Astrocyte (in vitro differentiated cells and primary cell): ENCODE results near the gene CD101.

Experiments used
- EZH2 ChIP-seq: IDR thresholded peaks from 2 replicates; pipeline ENCODE4 v1.6.1; 2012; ENCODE audit warnings: mild to moderate bottlenecking, low read length, inconsistent platforms; ENCODE audit not compliant: insufficient read depth
- TF ChIP-seq, protein P1 (sequence below): IDR thresholded peaks from 2 replicates; pipeline ENCODE4 v1.5.1; 2011; ENCODE audit warnings: low read depth, mild to moderate bottlenecking, inconsistent platforms, low read length, moderate library complexity; ENCODE audit not compliant: insufficient read depth

DNA sequence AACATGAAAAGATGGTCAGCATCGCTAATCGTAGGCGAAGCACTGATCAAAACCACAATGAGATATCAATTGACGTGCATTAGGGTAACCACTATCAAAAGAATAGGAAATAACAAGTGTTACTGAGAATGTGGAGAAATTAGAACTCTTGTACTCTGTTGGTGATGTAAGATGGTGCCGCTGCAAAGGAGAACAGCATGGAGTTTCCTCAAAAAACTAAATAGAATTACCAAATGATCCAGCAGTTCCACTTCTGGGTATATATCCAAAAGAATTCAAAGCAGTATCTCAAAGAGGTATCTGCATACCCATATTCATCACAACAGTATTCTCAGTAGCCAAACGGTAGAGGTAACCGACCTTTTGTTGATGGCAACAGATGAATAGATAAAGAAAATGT, 8.3 kb upstream of the CD101 start:
- TF ChIP-seq, protein P1, sequence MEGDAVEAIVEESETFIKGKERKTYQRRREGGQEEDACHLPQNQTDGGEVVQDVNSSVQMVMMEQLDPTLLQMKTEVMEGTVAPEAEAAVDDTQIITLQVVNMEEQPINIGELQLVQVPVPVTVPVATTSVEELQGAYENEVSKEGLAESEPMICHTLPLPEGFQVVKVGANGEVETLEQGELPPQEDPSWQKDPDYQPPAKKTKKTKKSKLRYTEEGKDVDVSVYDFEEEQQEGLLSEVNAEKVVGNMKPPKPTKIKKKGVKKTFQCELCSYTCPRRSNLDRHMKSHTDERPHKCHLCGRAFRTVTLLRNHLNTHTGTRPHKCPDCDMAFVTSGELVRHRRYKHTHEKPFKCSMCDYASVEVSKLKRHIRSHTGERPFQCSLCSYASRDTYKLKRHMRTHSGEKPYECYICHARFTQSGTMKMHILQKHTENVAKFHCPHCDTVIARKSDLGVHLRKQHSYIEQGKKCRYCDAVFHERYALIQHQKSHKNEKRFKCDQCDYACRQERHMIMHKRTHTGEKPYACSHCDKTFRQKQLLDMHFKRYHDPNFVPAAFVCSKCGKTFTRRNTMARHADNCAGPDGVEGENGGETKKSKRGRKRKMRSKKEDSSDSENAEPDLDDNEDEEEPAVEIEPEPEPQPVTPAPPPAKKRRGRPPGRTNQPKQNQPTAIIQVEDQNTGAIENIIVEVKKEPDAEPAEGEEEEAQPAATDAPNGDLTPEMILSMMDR, result no peak
- TF ChIP-seq EZH2, result no peak
